H1 (cell line): ENCODE results near the gene EEF1AKMT2.

Experiments
- ATF3 ChIP-seq: IDR thresholded peaks from 2 replicates; pipeline ENCODE4 v1.6.1; 2011; ENCODE audit warnings: low read depth, mild to moderate bottlenecking, low read length; ENCODE audit not compliant: insufficient read depth
- CEBPB ChIP-seq: IDR thresholded peaks from 2 replicates; pipeline ENCODE4 v1.6.1; 2012; ENCODE audit warnings: low read depth, low read length
- CTCF ChIP-seq, 3 experiments: IDR thresholded peaks; 1 replicate in 2 of 3; 2 replicates in 1 of 3; pipeline versions ENCODE4 v1.5.1 to v1.6.1; 2011; ENCODE audit warnings: low read length in 3 of 3, mild to moderate bottlenecking in 3 of 3, inconsistent platforms in 2 of 3, low read depth in 1 of 3, moderate library complexity in 1 of 3; ENCODE audit not compliant: insufficient read depth in 1 of 3; ENCODE audit errors: control extremely low read depth in 1 of 3
- EGR1 ChIP-seq: IDR thresholded peaks from 2 replicates; pipeline ENCODE4 v1.6.1; 2011; ENCODE audit warnings: low read depth, low read length, borderline replicate concordance
- FOSL1 ChIP-seq: IDR thresholded peaks from 2 replicates; pipeline ENCODE4 v1.6.1; 2011; ENCODE audit warnings: mild to moderate bottlenecking, low read depth, low read length, moderate library complexity; ENCODE audit not compliant: insufficient read depth
- HDAC2 ChIP-seq, 2 experiments: fragments of 300-600 bp in 1 of 2; sonication (generic) in 1 of 2; IDR thresholded peaks; 2 replicates each; pipeline ENCODE4 v1.6.1; 2011 to 2012; ENCODE audit warnings: low read depth in 2 of 2, low read length in 2 of 2, mild to moderate bottlenecking in 2 of 2, moderate library complexity in 2 of 2, borderline replicate concordance in 1 of 2, inconsistent platforms in 1 of 2
- JUND ChIP-seq: IDR thresholded peaks from 2 replicates; pipeline ENCODE4 v1.6.1; 2011; ENCODE audit warnings: mild to moderate bottlenecking, improper control_type of control experiment, low read length
- KDM1A ChIP-seq: fragments of 200-600, 300-600 bp; sonication (generic); IDR thresholded peaks from 2 replicates; pipeline ENCODE4 v1.7.1; 2016; ENCODE audit warnings: mild to moderate bottlenecking, low read length, borderline replicate concordance
- POLR2A ChIP-seq, 2 experiments: IDR thresholded peaks; 1 replicate in 1 of 2; 2 replicates in 1 of 2; pipeline ENCODE4 v1.6.1; 2011; ENCODE audit warnings: low read depth in 2 of 2, low read length in 2 of 2, mild to moderate bottlenecking in 2 of 2; ENCODE audit errors: control extremely low read depth in 1 of 2
- POLR2AphosphoS5 ChIP-seq: IDR thresholded peaks from 2 replicates; pipeline ENCODE4 v1.6.1; 2011; ENCODE audit warnings: low read depth, low read length
- SIN3A ChIP-seq, 2 experiments: IDR thresholded peaks in 1 of 2; conservative IDR thresholded peaks in 1 of 2; 2 replicates each; pipeline ENCODE4 v1.6.1; 2011 to 2012; ENCODE audit warnings: low read length in 2 of 2, improper control_type of control experiment in 1 of 2, low read depth in 1 of 2, mild to moderate bottlenecking in 1 of 2
- SP4 ChIP-seq: IDR thresholded peaks from 2 replicates; pipeline ENCODE4 v1.6.1; 2012; ENCODE audit warnings: low read length, inconsistent platforms
- SRF ChIP-seq: IDR thresholded peaks from 2 replicates; pipeline ENCODE4 v1.6.1; 2011; ENCODE audit warnings: mild to moderate bottlenecking, low read depth, low read length, moderate library complexity
- TEAD4 ChIP-seq: IDR thresholded peaks from 2 replicates; pipeline ENCODE4 v1.6.1; 2012; ENCODE audit warnings: low read depth, low read length, inconsistent platforms, mixed read lengths

- TF ChIP-seq POLR2A (IDR thresholded peaks at IDR 0.05; ENCODE audit: control extremely low read depth in 1 of 2, low read depth in 2 of 2, low read length in 2 of 2), result no peak
- TF ChIP-seq FOSL1, result no peak
- TF ChIP-seq TEAD4, result no peak
- TF ChIP-seq SRF, result no peak
- no peak for TF ChIP-seq EGR1
- TF ChIP-seq SIN3A (conservative IDR thresholded peaks at IDR 0.05 in 1 of 2, IDR thresholded peaks at IDR 0.05 in 1 of 2; ENCODE audit: low read depth in 1 of 2, low read length in 2 of 2), result no peak
- no peak for TF ChIP-seq JUND
- no peak for TF ChIP-seq KDM1A
- no peak for TF ChIP-seq CEBPB
- TF ChIP-seq SP4, result no peak
- no peak for TF ChIP-seq HDAC2 (IDR thresholded peaks at IDR 0.05; ENCODE audit: borderline replicate concordance in 1 of 2, low read depth in 2 of 2, low read length in 2 of 2)
- TF ChIP-seq CTCF (IDR thresholded peaks at IDR 0.05; ENCODE audit: control extremely low read depth in 1 of 3, insufficient read depth in 1 of 3, low read depth in 1 of 3, low read length in 3 of 3), result no peak
- TF ChIP-seq POLR2AphosphoS5, result no peak
- TF ChIP-seq ATF3, result no peak
These were observed 43.5 kb downstream of the EEF1AKMT2 start for GRCh38 chr10:124748166-124748565.
